ENCODE results near the gene THEM4. TPM values are rescaled to one million over a fixed set of nuclear protein-coding genes. Genes with fewer than 3 reads are reported as not detected.

THEM4 gene
- total and polyA plus RNA-seq, 2 of the 8 experiments (the other 6 are each of a cell fraction or from before 2014, with no cell fraction given), result 9.9 to 11.2 TPM

- Histone ChIP-seq H3K9me3 (ENCODE audit: insufficient read depth in 2 of 2, low read depth in 1 of 2, low read length in 1 of 2) (no peaks in the 10 kb centered on the region), H3K27ac (ENCODE audit: low read depth, low read length) (no peak overlapping the region), H3K18ac (ENCODE audit: extremely low read depth, low read length) (no peak overlapping the region), H4K20me1 (replicated peaks in 1 of 2; ENCODE audit: control insufficient read depth in 1 of 2, insufficient read depth in 2 of 2, low read length in 2 of 2) (no peaks in the 10 kb centered on the region), H2BK120ac (replicated peaks; ENCODE audit: low read depth, low read length) (no peak overlapping the region), H2BK12ac (ENCODE audit: low read depth, low read length) (no peak overlapping the region), H3K4me1 (replicated peaks in 1 of 4; ENCODE audit: control insufficient read depth in 3 of 4, insufficient read depth in 4 of 4, low read length in 3 of 4) (no peaks in the 10 kb centered on the region), H2AK5ac (ENCODE audit: low read depth, low read length) (no peak overlapping the region), H4K91ac (replicated peaks; ENCODE audit: insufficient read length, low read length) (no peak overlapping the region), H3K56ac (replicated peaks; ENCODE audit: insufficient read length, low read depth, low read length) (no peak overlapping the region), H4K5ac (ENCODE audit: insufficient read length, low read depth, low read length) (no peak overlapping the region), H3K4me3 (ENCODE audit: extremely low read depth in 1 of 4, insufficient read depth in 2 of 4, low read depth in 3 of 4, low read length in 4 of 4) (no peak overlapping the region), H3K4ac (replicated peaks; ENCODE audit: insufficient read length, low read depth, low read length) (no peak overlapping the region), H3K79me2 (ENCODE audit: control insufficient read depth in 1 of 2, insufficient read depth in 2 of 2, low read length in 2 of 2) (no peaks in the 10 kb centered on the region), H3K23me2 (ENCODE audit: low read depth, low read length) (no peaks in the 10 kb centered on the region), H3K14ac (ENCODE audit: insufficient read length) (no peak overlapping the region), H3K27me3 (replicated peaks in 1 of 4; ENCODE audit: control insufficient read depth in 3 of 4, extremely low read depth in 1 of 4, insufficient read depth in 3 of 4, low read length in 3 of 4) (no peaks in the 10 kb centered on the region), H2BK15ac (ENCODE audit: low read length) (no peak overlapping the region), H3K79me1 (ENCODE audit: low read depth, low read length) (no peaks in the 10 kb centered on the region), H4K8ac (ENCODE audit: extremely low read depth, insufficient read depth, low read length) (no peak overlapping the region), H2BK5ac (ENCODE audit: low read depth, low read length) (no peak overlapping the region), H2AFZ (ENCODE audit: low read length) (peak overlapping the region; percentile 73; the same call in 1 of the 2 replicates), H2BK20ac (ENCODE audit: low read length) (no peak overlapping the region), H3K4me2 (ENCODE audit: insufficient read depth in 1 of 2, low read depth in 2 of 2, low read length in 2 of 2) (no peak overlapping the region), H3K36me3 (ENCODE audit: control insufficient read depth in 2 of 4, insufficient read depth in 4 of 4, low read length in 3 of 4) (no peaks in the 10 kb centered on the region), H3K9ac (replicated peaks in 1 of 4; ENCODE audit: extremely low read depth in 1 of 4, low read depth in 3 of 4, low read length in 3 of 4) (no peak overlapping the region), H3K23ac (ENCODE audit: insufficient read length) (no peak overlapping the region)
- FAIRE-seq, result no peak
- DNase-seq (ENCODE audit: low read depth in 1 of 2, low spot score in 2 of 2), result no peak
- CTCF ChIA-PET (ENCODE audit: partially characterized antibody), result interaction anchor here (0.5 to 1.2 kb wide), 3 partner anchors 58 to 75 kb away, joined by 3 read pairs; no protein-coding TSS in a partner anchor
- POLR2A ChIA-PET (ENCODE audit: partially characterized antibody), result interaction anchor here (0.6 kb wide), 1 partner anchor 147 kb away, joined by 3 read pairs; no protein-coding TSS in a partner anchor
- TF ChIP-seq KDM1A (IDR thresholded peaks at IDR 0.05; ENCODE audit: borderline replicate concordance, low read length) (peak; percentile 92), CREB1 (IDR thresholded peaks at IDR 0.05) (no peak), TEAD4 (IDR thresholded peaks at IDR 0.05; ENCODE audit: low read depth, low read length) (peak; percentile 65; the same call in 1 of the 2 replicates), HDAC6 (IDR thresholded peaks at IDR 0.05; ENCODE audit: low read depth, low read length) (no peak), RFX5 (IDR thresholded peaks at IDR 0.05; ENCODE audit: borderline replicate concordance, low read depth, low read length) (no peak), BCL11A (IDR thresholded peaks at IDR 0.05; ENCODE audit: low read depth in 2 of 2, low read length in 2 of 2) (no peak)
- TF ChIP-seq, protein P1, sequence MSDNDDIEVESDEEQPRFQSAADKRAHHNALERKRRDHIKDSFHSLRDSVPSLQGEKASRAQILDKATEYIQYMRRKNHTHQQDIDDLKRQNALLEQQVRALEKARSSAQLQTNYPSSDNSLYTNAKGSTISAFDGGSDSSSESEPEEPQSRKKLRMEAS (IDR thresholded peaks at IDR 0.05), result no peak
- 92% methylated on average over 1 of the region's 1 CpG; no CpG with 5 or more reads in 1 of the 2 experiments for WGBS, 2 experiments (ENCODE audit: extremely low coverage in 1 of 2, insufficient coverage in 1 of 2, insufficient read length in 1 of 2, insufficient replicate concordance in 2 of 2, low coverage in 1 of 2, low lambda C conversion rate in 2 of 2, missing lambda C conversion rate in 1 of 2)
Measured at GRCh38 chr1:151924691-151925587, 15.6 kb upstream of the THEM4 start.
